TTC549 (cell line): ENCODE results near the gene GBE1.
"Not testable (repeated sequence)": the region's sequence is repeated elsewhere in the genome, so short reads cannot be mapped to it uniquely, and the experiment has no call there.

Source experiments
- FAIRE-seq: peaks from 2 replicates; lab custom pipeline; 2012; peaks lifted over from hg19 to GRCh38; lab: Jason Lieb, UNC

GBE1 gene

DNA sequence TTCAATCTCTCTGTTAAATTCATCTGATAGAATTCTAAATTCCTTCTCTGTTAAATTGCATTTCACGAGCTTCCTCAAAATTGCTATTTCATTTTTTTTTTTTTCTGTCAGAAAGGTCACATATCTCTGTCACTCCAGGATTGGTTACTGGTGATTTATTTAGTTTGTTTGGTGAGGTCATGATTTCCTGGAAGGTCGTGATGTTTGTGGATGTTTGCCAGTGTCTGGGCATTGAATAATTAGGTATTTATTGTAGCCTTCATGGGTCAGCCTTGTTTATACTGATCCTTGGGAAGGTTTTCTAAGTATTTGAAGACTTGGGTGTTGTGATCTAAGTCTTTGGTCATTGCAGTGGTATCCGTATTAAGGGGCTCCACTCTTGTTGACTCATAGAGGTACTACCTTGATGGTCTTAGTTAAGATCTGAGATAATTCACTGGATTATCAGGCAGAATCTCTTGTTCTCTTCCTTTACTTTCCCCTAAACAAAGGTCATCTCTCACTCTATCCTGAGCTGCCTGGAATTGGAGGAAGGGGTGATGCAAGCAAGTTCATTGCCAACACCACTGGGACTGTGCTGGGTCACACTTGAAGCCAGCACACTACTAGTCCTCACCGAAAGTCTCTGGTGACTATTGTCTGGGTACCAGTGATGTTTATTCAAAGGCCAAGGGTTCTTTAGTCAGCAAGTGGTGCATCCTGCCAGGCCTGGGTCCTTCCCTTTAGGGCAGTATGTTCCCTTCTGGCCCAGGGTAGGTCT lies 231.1 kb downstream of the GBE1 start:
- FAIRE-seq, result no peak

- FAIRE-seq, result no peak
These were observed 239.6 kb downstream of the GBE1 start for GRCh38 chr3:81521855-81522254.

DNA sequence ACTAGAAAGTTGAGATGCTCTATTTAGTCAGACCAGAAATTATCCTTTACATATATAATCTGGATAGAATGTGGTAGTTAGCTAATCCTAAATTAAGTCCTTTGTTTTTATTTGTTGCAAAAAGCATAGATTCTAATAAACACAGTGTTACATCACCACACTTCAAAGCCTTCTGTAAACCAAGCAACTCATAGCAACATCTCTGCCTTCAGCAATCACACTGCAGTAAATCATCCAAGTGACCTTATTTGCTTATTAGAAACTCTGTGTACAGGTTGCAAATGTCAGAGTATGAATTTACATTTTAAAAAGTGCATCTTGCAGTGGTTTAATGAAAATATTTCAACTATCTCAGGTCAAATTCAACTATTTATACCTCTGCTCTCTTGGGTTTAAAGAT lies 242.5 kb downstream of the GBE1 start:
- FAIRE-seq, result no peak

- FAIRE-seq, result no peak
These were observed 245.4 kb downstream of the GBE1 start for GRCh38 chr3:81516042-81516441.

- FAIRE-seq, result no peak
These were observed 247.9 kb downstream of the GBE1 start for GRCh38 chr3:81513591-81513990.

DNA sequence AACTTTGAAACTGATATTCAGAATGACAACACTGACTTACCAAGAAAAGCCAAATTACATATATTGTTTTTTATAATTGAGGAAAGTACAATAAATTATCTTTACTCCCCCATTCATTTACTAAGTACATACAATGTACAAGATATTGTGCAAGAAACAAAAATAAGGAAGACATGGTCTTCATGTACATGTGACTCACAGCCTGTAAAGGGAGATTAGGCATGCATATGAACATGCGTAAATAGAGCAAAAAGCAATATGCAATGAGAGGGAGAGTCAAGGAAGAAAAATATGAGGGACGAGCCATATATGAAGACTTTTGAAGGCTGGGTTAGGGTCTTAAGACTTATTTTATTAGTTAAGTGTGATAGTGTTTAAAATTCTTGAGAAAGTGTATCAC lies 258.4 kb downstream of the GBE1 start:
- FAIRE-seq, result no peak

- FAIRE-seq, result no peak
These were observed 259.2 kb downstream of the GBE1 start for GRCh38 chr3:81502236-81502635.

- FAIRE-seq, result no peak
These were observed 261.4 kb downstream of the GBE1 start for GRCh38 chr3:81500039-81500438.

- FAIRE-seq, result no peak
These were observed 263.7 kb downstream of the GBE1 start for GRCh38 chr3:81497572-81498251.

- no peak for FAIRE-seq
These were observed 264.9 kb downstream of the GBE1 start for GRCh38 chr3:81496407-81497104.

GRCh38 chr3:81492471-81492870 lies 269.0 kb downstream of the GBE1 start:
- FAIRE-seq, result not testable (repeated sequence)

DNA sequence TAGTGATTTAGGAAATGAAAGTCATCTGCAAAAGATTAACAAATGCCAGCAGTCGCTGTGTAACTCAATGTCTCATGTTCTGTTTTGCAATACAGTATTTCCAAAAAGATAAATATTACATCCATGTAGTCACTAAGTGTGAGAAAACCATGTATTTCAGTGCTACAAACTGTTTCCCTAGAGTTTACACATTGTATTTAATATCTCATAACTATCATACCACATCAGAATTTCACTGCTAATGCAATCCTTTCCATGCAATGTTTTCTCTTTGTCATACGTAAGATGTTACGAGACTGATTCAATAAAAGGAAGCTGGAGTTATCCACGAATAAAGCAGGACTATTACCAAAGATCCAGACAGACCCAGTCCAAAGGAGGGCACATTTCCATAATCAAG lies 269.4 kb downstream of the GBE1 start:
- no peak for FAIRE-seq

DNA sequence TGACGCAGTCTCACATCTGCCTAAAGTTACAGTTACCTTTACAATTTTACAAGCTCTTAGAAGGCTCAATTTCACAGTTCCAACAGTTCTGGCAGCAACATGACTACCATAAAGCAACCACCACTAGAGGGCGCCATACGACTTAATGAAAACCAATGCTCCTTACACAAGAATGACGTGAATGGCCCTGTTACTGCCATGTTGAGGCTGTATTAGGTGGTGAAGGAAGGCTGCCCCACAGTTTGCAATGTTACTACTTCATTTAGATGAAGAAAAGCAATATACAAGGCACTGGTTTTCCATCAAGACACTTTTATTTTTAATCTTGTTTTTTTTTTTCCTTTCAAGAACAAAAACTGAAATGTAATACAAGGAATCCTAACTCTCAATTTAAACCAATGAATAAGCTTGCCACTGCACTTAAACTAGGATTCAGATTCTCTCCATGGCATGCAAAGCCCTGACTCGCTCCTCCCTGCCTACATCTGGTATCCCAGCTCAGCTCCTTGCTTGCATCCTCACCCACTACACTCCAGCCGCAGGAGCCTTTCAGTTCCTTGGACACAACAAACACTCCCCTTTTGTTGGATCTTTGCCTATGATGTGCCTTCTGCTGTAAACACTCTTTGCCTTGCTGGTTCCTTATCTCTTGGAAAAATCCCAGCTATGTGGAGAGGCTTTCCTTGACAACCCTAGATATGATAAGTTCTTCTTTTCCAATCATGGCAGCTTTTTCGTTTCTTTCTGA lies 270.7 kb downstream of the GBE1 start:
- FAIRE-seq, result peak; percentile 22

DNA sequence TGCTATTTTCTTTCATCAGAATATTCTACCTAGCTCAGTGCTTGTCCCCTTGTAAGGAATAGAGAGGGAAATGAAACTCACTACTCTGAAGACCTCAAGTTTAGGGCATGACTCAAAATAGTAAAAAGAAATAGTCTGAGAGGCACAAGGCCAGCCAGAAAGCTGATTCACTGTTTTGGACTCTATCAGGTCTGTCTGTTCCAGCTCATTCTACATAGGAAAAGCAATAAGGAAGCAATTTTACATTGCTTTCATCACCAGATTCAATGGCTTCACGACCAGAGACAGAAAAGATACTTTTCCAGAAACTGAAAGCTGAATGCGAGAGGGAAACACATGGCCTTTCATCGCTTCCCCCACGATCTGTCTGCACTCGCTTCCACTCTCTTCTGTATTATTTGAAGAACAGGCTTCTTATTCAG lies 276.0 kb downstream of the GBE1 start:
- FAIRE-seq, result no peak

DNA sequence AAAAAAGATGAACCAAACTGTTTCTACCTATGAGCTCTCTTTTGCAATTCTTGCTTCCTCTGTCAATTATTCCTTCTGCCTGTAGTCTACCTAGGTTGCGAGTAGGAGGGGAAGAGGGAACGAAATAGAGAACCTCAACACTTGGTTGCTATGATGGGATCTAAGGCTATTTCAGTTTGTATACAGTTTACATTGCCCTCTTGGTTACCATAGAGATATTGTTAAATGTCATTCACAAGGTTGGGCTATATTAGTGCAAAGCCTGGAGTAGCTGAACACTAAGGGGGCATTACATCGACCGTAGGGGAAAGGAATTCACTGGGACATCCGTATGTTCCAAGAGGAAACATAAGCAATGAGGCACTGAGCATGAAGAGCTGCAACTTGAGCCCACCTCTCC lies 276.9 kb downstream of the GBE1 start:
- FAIRE-seq, result no peak

DNA sequence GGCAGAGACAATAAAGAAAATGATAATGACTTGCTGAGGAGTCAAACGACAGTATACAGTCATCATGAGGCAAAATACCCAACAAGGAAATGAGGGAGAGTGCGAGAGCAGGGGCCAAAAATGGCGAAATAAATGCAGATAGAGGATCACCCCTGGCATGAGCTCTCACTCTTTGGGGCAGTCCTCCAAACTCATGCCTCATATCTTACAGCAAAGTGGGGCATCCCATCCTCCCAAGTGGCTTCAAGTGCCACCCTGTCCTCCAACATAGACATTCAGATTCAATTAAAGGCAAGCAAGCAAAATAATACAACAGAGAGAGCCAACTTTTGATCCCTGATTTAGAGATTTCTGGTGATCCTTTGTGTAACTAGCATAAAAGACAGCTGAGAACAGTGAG lies 278.4 kb downstream of the GBE1 start:
- no peak for FAIRE-seq

GRCh38 chr3:81477740-81478139 lies 283.7 kb downstream of the GBE1 start:
- FAIRE-seq, result no peak

DNA sequence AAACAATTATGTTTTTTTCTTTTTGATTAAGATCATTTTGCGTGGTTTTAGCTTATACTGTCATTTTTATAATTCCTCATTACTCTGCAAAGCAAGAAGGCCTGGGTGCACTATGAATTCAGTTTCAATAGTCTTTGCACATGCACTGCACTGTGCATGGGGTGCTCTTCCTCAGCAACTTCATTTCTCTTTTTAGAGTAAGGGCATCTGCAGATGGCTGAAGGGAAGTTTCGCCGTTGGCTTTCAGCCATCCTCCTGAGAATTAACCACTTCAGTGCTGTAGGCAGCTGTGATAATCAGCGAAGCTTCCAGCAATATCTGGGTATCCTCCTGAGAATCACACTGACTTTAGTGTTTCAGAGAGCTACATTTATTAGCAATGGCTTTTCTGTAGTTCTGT lies 284.8 kb downstream of the GBE1 start:
- FAIRE-seq, result no peak

GRCh38 chr3:81472600-81473362 lies 288.7 kb downstream of the GBE1 start:
- no peak for FAIRE-seq

GRCh38 chr3:81470524-81471278 lies 290.7 kb downstream of the GBE1 start:
- FAIRE-seq, result no peak

GRCh38 chr3:81468391-81468790 lies 293.1 kb downstream of the GBE1 start:
- no peak for FAIRE-seq
